ENCODE results near the gene LMO7. TPM values are rescaled to one million over a fixed set of nuclear protein-coding genes. Genes with fewer than 3 reads are reported as not detected.

LMO7 gene
- total and polyA plus RNA-seq, 4 donors = 75.9 to 679 (median 214) TPM

- 93 to 94% methylated on average over 7 of the region's 7 CpGs for WGBS, 2 donors
These were observed 170.0 kb downstream of the LMO7 start for GRCh38 chr13:75806117-75806516.

GRCh38 chr13:75811361-75811760, 175.2 kb downstream of the LMO7 start:
- DNase-seq (no peak), ATAC-seq (ENCODE audit: insufficient read depth, low FRiP score) (no peak)
- H3K4me3 ChIP-seq = no peak overlapping the region
- H3K9ac ChIP-seq (ENCODE audit: insufficient read depth in 1 of 2, low read length in 2 of 2) = no peak overlapping the region
- peaks cover 0 to 1% (median 0%) of the 10 kb centered on the region in 4 donors for H3K36me3 ChIP-seq (ENCODE audit: control insufficient read depth in 4 of 4, insufficient read depth in 4 of 4, low read length in 4 of 4)
- WGBS, 2 donors = 72 to 87% methylated on average over 5 of the region's 5 CpGs
- no peaks in the 10 kb centered on the region for H3K27me3 ChIP-seq (ENCODE audit: control insufficient read depth in 3 of 3, insufficient read depth in 3 of 3, low read length in 2 of 3)
- peaks cover 10 to 25% (median 21%) of the 10 kb centered on the region in 5 donors for H3K4me1 ChIP-seq (ENCODE audit: control insufficient read depth in 5 of 5, insufficient read depth in 5 of 5, low read length in 5 of 5)
- H3K27ac ChIP-seq (ENCODE audit: low read depth in 1 of 2, low read length in 1 of 2) = no peak overlapping the region
- no peak for TF ChIP-seq CTCF (IDR thresholded peaks at IDR 0.05; ENCODE audit: control extremely low read depth, extremely low read depth)
- no peaks in the 10 kb centered on the region for H3K9me3 ChIP-seq (ENCODE audit: control insufficient read depth in 4 of 4, insufficient read depth in 3 of 4, low read length in 3 of 4)

More at GRCh38 chr13:75806117-75806516, 170.0 kb downstream of the LMO7 start:
- no peaks in the 10 kb centered on the region for H3K27me3 ChIP-seq (ENCODE audit: control insufficient read depth in 3 of 3, insufficient read depth in 3 of 3, low read length in 2 of 3)
- DNase-seq (no peak), ATAC-seq (ENCODE audit: insufficient read depth, low FRiP score) (no peak)
- H3K36me3 ChIP-seq (ENCODE audit: control insufficient read depth in 4 of 4, insufficient read depth in 4 of 4, low read length in 4 of 4) = peaks cover 0 to 9% (median 3%) of the 10 kb centered on the region in 4 donors
- TF ChIP-seq CTCF (IDR thresholded peaks at IDR 0.05; ENCODE audit: control extremely low read depth, extremely low read depth) = no peak
- H3K9ac ChIP-seq (ENCODE audit: insufficient read depth in 1 of 2, low read length in 2 of 2) = no peak overlapping the region
- H3K9me3 ChIP-seq (ENCODE audit: control insufficient read depth in 4 of 4, insufficient read depth in 3 of 4, low read length in 3 of 4) = peaks cover 0 to 3% (median 0%) of the 10 kb centered on the region in 4 donors
- no peak overlapping the region for H3K4me3 ChIP-seq
- peak overlapping the region in 1 of 2 donors; percentile 49 for H3K27ac ChIP-seq (ENCODE audit: low read depth in 1 of 2, low read length in 1 of 2)
- peaks cover 0 to 7% (median 2%) of the 10 kb centered on the region in 5 donors for H3K4me1 ChIP-seq (ENCODE audit: control insufficient read depth in 5 of 5, insufficient read depth in 5 of 5, low read length in 5 of 5)

- no peaks in the 10 kb centered on the region for H3K9me3 ChIP-seq (ENCODE audit: control insufficient read depth in 4 of 4, insufficient read depth in 3 of 4, low read length in 3 of 4)
- no peak overlapping the region for H3K9ac ChIP-seq (ENCODE audit: insufficient read depth in 1 of 2, low read length in 2 of 2)
- no peak overlapping the region for H3K4me3 ChIP-seq
- peaks cover 10 to 25% (median 21%) of the 10 kb centered on the region in 5 donors for H3K4me1 ChIP-seq (ENCODE audit: control insufficient read depth in 5 of 5, insufficient read depth in 5 of 5, low read length in 5 of 5)
- WGBS, 2 donors = 55 to 79% methylated on average over 1 of the region's 1 CpG
- DNase-seq (no peak), ATAC-seq (ENCODE audit: insufficient read depth, low FRiP score) (no peak)
- H3K36me3 ChIP-seq (ENCODE audit: control insufficient read depth in 4 of 4, insufficient read depth in 4 of 4, low read length in 4 of 4) = peaks cover 0 to 1% (median 0%) of the 10 kb centered on the region in 4 donors
- no peak for TF ChIP-seq CTCF (IDR thresholded peaks at IDR 0.05; ENCODE audit: control extremely low read depth, extremely low read depth)
- H3K27ac ChIP-seq (ENCODE audit: low read depth in 1 of 2, low read length in 1 of 2) = no peak overlapping the region
- H3K27me3 ChIP-seq (ENCODE audit: control insufficient read depth in 3 of 3, insufficient read depth in 3 of 3, low read length in 2 of 3) = no peaks in the 10 kb centered on the region
These were observed 175.7 kb downstream of the LMO7 start for GRCh38 chr13:75811841-75812240.

GRCh38 chr13:75812751-75813181, 176.6 kb downstream of the LMO7 start:
- DNase-seq (peak; percentile 58 to 86 (median 85)), ATAC-seq (ENCODE audit: insufficient read depth, low FRiP score) (peak; percentile 27)
- TF ChIP-seq CTCF (IDR thresholded peaks at IDR 0.05; ENCODE audit: control extremely low read depth, extremely low read depth) = no peak
- WGBS, 2 donors = 35 to 65% methylated on average over 6 of the region's 6 CpGs
- H3K9ac ChIP-seq (ENCODE audit: insufficient read depth in 1 of 2, low read length in 2 of 2) = no peak overlapping the region
- H3K27ac ChIP-seq (ENCODE audit: low read depth in 1 of 2, low read length in 1 of 2) = peak overlapping the region in 1 of 2 donors; percentile 59
- H3K9me3 ChIP-seq (ENCODE audit: control insufficient read depth in 4 of 4, insufficient read depth in 3 of 4, low read length in 3 of 4) = no peaks in the 10 kb centered on the region
- no peaks in the 10 kb centered on the region for H3K27me3 ChIP-seq (ENCODE audit: control insufficient read depth in 3 of 3, insufficient read depth in 3 of 3, low read length in 2 of 3)
- H3K4me1 ChIP-seq (ENCODE audit: control insufficient read depth in 5 of 5, insufficient read depth in 5 of 5, low read length in 5 of 5) = peaks cover 10 to 25% (median 21%) of the 10 kb centered on the region in 5 donors
- peaks cover 0 to 1% (median 0%) of the 10 kb centered on the region in 4 donors for H3K36me3 ChIP-seq (ENCODE audit: control insufficient read depth in 4 of 4, insufficient read depth in 4 of 4, low read length in 4 of 4)
- H3K4me3 ChIP-seq = no peak overlapping the region

All from lung (tissue), 12 donors.